GM20000 (cell line): Measurements from ENCODE around the gene TGFB1I1.

Source experiments
- DNase-seq: peaks from one replicate; pipeline ENCODE4 v3.0.0; 2012; ENCODE audit warnings: low spot score
- CTCF ChIP-seq: IDR thresholded peaks from 2 replicates; pipeline ENCODE4 v1.5.1; 2012; ENCODE audit warnings: mild to moderate bottlenecking, control low read depth; ENCODE audit errors: extremely low read depth, missing control alignments

Gene TGFB1I1

GRCh38 chr16:31429796-31430195, 42.2 kb upstream of the TGFB1I1 start:
- DNase-seq = no peak
- TF ChIP-seq CTCF = no peak

GRCh38 chr16:31430380-31431052, 41.4 kb upstream of the TGFB1I1 start:
- TF ChIP-seq CTCF = no peak
- DNase-seq = no peak

GRCh38 chr16:31435341-31436220, 36.4 kb upstream of the TGFB1I1 start:
- no peak for TF ChIP-seq CTCF
- DNase-seq = no peak

GRCh38 chr16:31436221-31437045, 35.5 kb upstream of the TGFB1I1 start:
- DNase-seq = no peak
- TF ChIP-seq CTCF = no peak

GRCh38 chr16:31438414-31438813, 33.5 kb upstream of the TGFB1I1 start:
- no peak for DNase-seq
- TF ChIP-seq CTCF = no peak

GRCh38 chr16:31439023-31439422, 32.9 kb upstream of the TGFB1I1 start:
- DNase-seq = peak; percentile 43

GRCh38 chr16:31439519-31439918, 32.4 kb upstream of the TGFB1I1 start:
- no peak for DNase-seq
- TF ChIP-seq CTCF = no peak
